B cell (primary cell): Measurements from ENCODE around the gene SPDYE11. TPM values are rescaled to one million over a fixed set of nuclear protein-coding genes. Genes with fewer than 3 reads are reported as not detected.
"Not testable (repeated sequence)": the region's sequence is repeated elsewhere in the genome, so short reads cannot be mapped to it uniquely, and the experiment has no call there.

Source experiments
- ATAC-seq: fragments of 200-7000 bp; cut with Tn5 transposase; one replicate; pipeline ENCODE4 v1.10.0; 2021; ENCODE audit warnings: low read depth, mild to moderate bottlenecking, moderate number of reproducible peaks, moderate library complexity
- CTCF ChIA-PET: fragments of 350-600 bp; sonication (Branson Sonifier 250); formaldehyde crosslinking; loops from one replicate; lab custom pipeline; 2021; ENCODE audit warnings: antibody characterized with exemption, inconsistent platforms; lab: Charles Lee
- POLR2A ChIA-PET: fragments of 350-600 bp; sonication (Branson Sonifier 250); formaldehyde crosslinking; loops from one replicate; lab custom pipeline; 2021; ENCODE audit warnings: antibody characterized with exemption; lab: Charles Lee
- DNase-seq: peaks from one replicate; pipeline ENCODE4 v3.0.0; 2013
- H2AFZ ChIP-seq: 2 replicates; pipeline ENCODE4 v1.6.1; 2012; ENCODE audit warnings: mild to moderate bottlenecking, low read depth, low read length; ENCODE audit not compliant: insufficient read depth, poor library complexity, severe bottlenecking
- H3K27ac ChIP-seq, 2 donors: 1 replicate in 1 of 2; 2 replicates in 1 of 2; pipeline ENCODE4 v1.5.1; 2012 to 2013; ENCODE audit warnings: low read length in 2 of 2, mild to moderate bottlenecking in 2 of 2, moderate library complexity in 1 of 2
- H3K27me3 ChIP-seq, 4 experiments: fragments of 200-600 bp in 1 of 4; sonication (generic) in 1 of 4; replicated peaks in 1 of 4; 1 replicate in 2 of 4; 2 replicates in 2 of 4; pipeline versions ENCODE4 v1.6.1 to v1.7.0; 2013 to 2016; ENCODE audit warnings: low read length in 3 of 4, mild to moderate bottlenecking in 2 of 4, mixed read lengths in 1 of 4, moderate library complexity in 1 of 4; ENCODE audit not compliant: insufficient read depth in 4 of 4, control insufficient read depth in 3 of 4; ENCODE audit errors: control extremely low read depth in 1 of 4
- H3K36me3 ChIP-seq, 2 experiments: replicated peaks in 1 of 2; 1 replicate in 1 of 2; 2 replicates in 1 of 2; pipeline versions ENCODE4 v1.6.1 to v1.7.1; 2013; ENCODE audit warnings: low read length in 1 of 2; ENCODE audit not compliant: insufficient read depth in 2 of 2, control insufficient read depth in 1 of 2; ENCODE audit errors: control extremely low read depth in 1 of 2, extremely low read depth in 1 of 2
- H3K4me1 ChIP-seq, 2 donors: fragments of 200-600 bp in 1 of 2; sonication (generic) in 1 of 2; 1 replicate in 1 of 2; 2 replicates in 1 of 2; pipeline versions ENCODE4 v1.5.1 to v1.6.1; 2013 to 2017; ENCODE audit warnings: low read length in 2 of 2; ENCODE audit not compliant: control insufficient read depth in 2 of 2, insufficient read depth in 2 of 2
- H3K4me2 ChIP-seq: replicated peaks from 2 replicates; pipeline ENCODE3; 2012; ENCODE audit warnings: mild to moderate bottlenecking, low read depth, low read length; ENCODE audit not compliant: poor library complexity, severe bottlenecking
- H3K4me3 ChIP-seq, 5 experiments: fragments of 200-600 bp in 1 of 5; sonication (generic) in 1 of 5; 1 replicate in 3 of 5; 2 replicates in 2 of 5; pipeline versions ENCODE4 v1.5.1 to v1.7.0; 2011 to 2016; ENCODE audit warnings: low read length in 4 of 5, mild to moderate bottlenecking in 4 of 5, low read depth in 2 of 5, control low read depth in 1 of 5, moderate library complexity in 1 of 5; ENCODE audit not compliant: insufficient read depth in 1 of 5; ENCODE audit errors: control extremely low read depth in 1 of 5, extremely low read depth in 1 of 5
- H3K79me2 ChIP-seq: fragments of 200-600 bp; sonication (generic); one replicate; pipeline ENCODE4 v1.6.0; 2016; ENCODE audit warnings: low read length; ENCODE audit not compliant: control insufficient read depth, insufficient read depth
- H3K9ac ChIP-seq: fragments of 200-600 bp; sonication (generic); 2 replicates; pipeline ENCODE4 v1.6.1; 2017; ENCODE audit warnings: mild to moderate bottlenecking, low read length, moderate library complexity
- H3K9me3 ChIP-seq, 3 donors: one replicate each; pipeline versions ENCODE4 v1.6.1 to v1.7.1; 2013; ENCODE audit warnings: low read length in 2 of 3; ENCODE audit not compliant: control insufficient read depth in 2 of 3, insufficient read depth in 1 of 3; ENCODE audit errors: control extremely low read depth in 1 of 3
- H4K20me1 ChIP-seq: 2 replicates; pipeline ENCODE4 v1.6.0; 2012; ENCODE audit warnings: mild to moderate bottlenecking, low read length; ENCODE audit not compliant: insufficient read depth, control insufficient read depth, poor library complexity, severe bottlenecking
- H3K27ac Mint-ChIP-seq: one replicate; pipeline ENCODE4 v1.8.0; 2021; ENCODE audit warnings: mixed read lengths
- H3K27me3 Mint-ChIP-seq: one replicate; pipeline ENCODE4 v1.8.0; 2021; ENCODE audit warnings: mixed read lengths
- H3K4me1 Mint-ChIP-seq: one replicate; pipeline ENCODE4 v1.8.0; 2021; ENCODE audit warnings: mixed read lengths
- H3K4me3 Mint-ChIP-seq: one replicate; pipeline ENCODE4 v1.8.0; 2021; ENCODE audit warnings: mixed read lengths
- H3K9me3 Mint-ChIP-seq: one replicate; pipeline ENCODE4 v1.8.0; 2022; ENCODE audit warnings: mixed read lengths; ENCODE audit not compliant: insufficient read depth
- WGBS: methylation state at CpG from one replicate; pipeline ENCODE4 v1.1.5; 2013; ENCODE audit warnings: missing lambda C conversion rate; ENCODE audit not compliant: insufficient coverage; 5-methylcytosine and 5-hydroxymethylcytosine counted together
- intact Hi-C: fragments of 100-400 bp; cut with micrococcal nuclease; formaldehyde crosslinking; loops from one replicate; pipeline ENCODE4 v1.10.0; 2022
- polyA minus RNA-seq: library from RNA; depleted of rRNA, polyadenylated mRNA; stranded (reverse); fragments of >200 nt; gene quantifications from 2 replicates; pipeline ENCODE4 v1.2.3, GENCODE V29; 2012
- polyA plus RNA-seq: library from polyadenylated mRNA; depleted of rRNA; stranded (reverse); fragments of >200 nt; gene quantifications from 2 replicates; pipeline ENCODE4 v1.2.3, GENCODE V29; 2012
- total RNA-seq, 2 donors: library from RNA; stranded (reverse); fragments of 120-200 nt in 1 of 2; gene quantifications; 1 replicate in 1 of 2; 2 replicates in 1 of 2; pipeline versions ENCODE4 v1.2.3 to v1.2.4, GENCODE V29; 2013 to 2022

The SPDYE11 gene
- total RNA-seq (not detected in 2 replicates), polyA plus RNA-seq (not detected in 2 replicates), polyA minus RNA-seq (not detected in 2 replicates)
- not detected for total RNA-seq (2013)

DNA sequence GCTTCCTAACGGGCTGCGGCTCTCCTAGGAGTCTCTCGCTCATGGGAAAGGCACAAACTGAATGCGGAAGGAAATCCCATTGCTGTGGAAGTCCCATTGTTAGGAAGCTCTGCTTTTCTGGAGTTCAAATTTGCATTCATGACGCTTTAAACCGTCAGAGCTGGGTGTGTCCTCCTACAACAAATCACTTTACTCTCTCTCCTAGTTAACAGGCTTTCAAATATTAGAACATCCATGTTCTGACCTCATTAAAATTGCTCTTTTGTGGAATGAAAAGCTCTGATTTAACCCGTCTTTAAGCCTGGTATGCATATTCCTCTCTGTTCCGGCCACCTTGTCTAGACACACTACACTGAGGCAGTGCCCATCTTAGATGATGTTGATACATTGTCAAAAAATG lies at the start of gene SPDYE11:
Gene SPDYE11, minus strand, starts transcription at position 101 of the 400 bp plus-strand sequence. CDS start 1,800 bp downstream, outside the sequence.
- H3K27ac ChIP-seq, H3K36me3 ChIP-seq, H4K20me1 ChIP-seq, H2AFZ ChIP-seq, H3K79me2 ChIP-seq, ATAC-seq, H3K27ac Mint-ChIP-seq, POLR2A ChIA-PET, H3K4me1 ChIP-seq, H3K4me3 Mint-ChIP-seq, H3K9me3 Mint-ChIP-seq, H3K4me1 Mint-ChIP-seq, H3K9me3 ChIP-seq, DNase-seq, CTCF ChIA-PET, intact Hi-C loops, H3K27me3 ChIP-seq, H3K4me3 ChIP-seq, H3K9ac ChIP-seq, H3K27me3 Mint-ChIP-seq, H3K4me2 ChIP-seq: not testable (repeated sequence)
- no CpG with 5 or more reads among the region's 8 CpGs for WGBS

GRCh38 chr7:73085938-73086337 lies 28.2 kb upstream of the SPDYE11 start, which contains the start of gene SPDYE9:
SPDYE9 (minus strand) TSS chr7:73086038; CDS start chr7:73084238, 1,800 bp downstream.
- H3K4me1 ChIP-seq, H3K4me3 Mint-ChIP-seq, ATAC-seq, H2AFZ ChIP-seq, H3K36me3 ChIP-seq, H3K27ac ChIP-seq, H3K9ac ChIP-seq, H3K9me3 Mint-ChIP-seq, CTCF ChIA-PET, H4K20me1 ChIP-seq, H3K9me3 ChIP-seq, H3K4me2 ChIP-seq, H3K27me3 ChIP-seq, intact Hi-C loops, POLR2A ChIA-PET, H3K4me1 Mint-ChIP-seq, H3K79me2 ChIP-seq, H3K27ac Mint-ChIP-seq, H3K27me3 Mint-ChIP-seq, H3K4me3 ChIP-seq, DNase-seq: not testable (repeated sequence)
- no CpG with 5 or more reads among the region's 8 CpGs for WGBS

DNA sequence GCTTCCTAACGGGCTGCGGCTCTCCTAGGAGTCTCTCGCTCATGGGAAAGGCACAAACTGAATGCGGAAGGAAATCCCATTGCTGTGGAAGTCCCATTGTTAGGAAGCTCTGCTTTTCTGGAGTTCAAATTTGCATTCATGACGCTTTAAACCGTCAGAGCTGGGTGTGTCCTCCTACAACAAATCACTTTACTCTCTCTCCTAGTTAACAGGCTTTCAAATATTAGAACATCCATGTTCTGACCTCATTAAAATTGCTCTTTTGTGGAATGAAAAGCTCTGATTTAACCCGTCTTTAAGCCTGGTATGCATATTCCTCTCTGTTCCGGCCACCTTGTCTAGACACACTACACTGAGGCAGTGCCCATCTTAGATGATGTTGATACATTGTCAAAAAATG lies 28.0 kb downstream of the SPDYE11 start, which contains the start of gene SPDYE8:
Gene SPDYE8, minus strand, starts transcription at position 101 of the 400 bp plus-strand sequence. CDS start 1,800 bp downstream, outside the sequence.
- H3K79me2 ChIP-seq, H3K4me1 ChIP-seq, H3K27ac Mint-ChIP-seq, H3K4me3 Mint-ChIP-seq, H4K20me1 ChIP-seq, intact Hi-C loops, H2AFZ ChIP-seq, H3K27me3 ChIP-seq, H3K4me2 ChIP-seq, H3K9me3 ChIP-seq, H3K27ac ChIP-seq, H3K36me3 ChIP-seq, ATAC-seq, CTCF ChIA-PET, H3K4me3 ChIP-seq, H3K9me3 Mint-ChIP-seq, POLR2A ChIA-PET, H3K4me1 Mint-ChIP-seq, H3K27me3 Mint-ChIP-seq, DNase-seq, H3K9ac ChIP-seq: not testable (repeated sequence)
- WGBS = no CpG with 5 or more reads among the region's 8 CpGs

GRCh38 chr7:73006491-73006890 lies 51.2 kb downstream of the SPDYE11 start:
- peak overlapping the region in 1 of 5 experiments; percentile 38 for H3K4me3 ChIP-seq
- H3K79me2 ChIP-seq, H3K36me3 ChIP-seq, H3K4me2 ChIP-seq, ATAC-seq, H3K27ac Mint-ChIP-seq, H4K20me1 ChIP-seq, H3K27me3 ChIP-seq, CTCF ChIA-PET, H2AFZ ChIP-seq, intact Hi-C loops, POLR2A ChIA-PET, H3K4me1 ChIP-seq, H3K9me3 Mint-ChIP-seq, H3K4me3 Mint-ChIP-seq, H3K9me3 ChIP-seq, H3K27ac ChIP-seq, H3K4me1 Mint-ChIP-seq, H3K27me3 Mint-ChIP-seq, H3K9ac ChIP-seq: not testable (repeated sequence)
- WGBS = 12% methylated on average over 6 of the region's 10 CpGs
- peak; percentile 3 for DNase-seq
